Neural progenitor cell (in vitro differentiated cells): ENCODE results near the gene TFCP2.

Experiments used
- EZH2 ChIP-seq: fragments of 200-600 bp; sonication (generic); IDR thresholded peaks from 2 replicates; pipeline ENCODE4 v1.6.1; 2017; ENCODE audit warnings: antibody characterized with exemption, mild to moderate bottlenecking, moderate library complexity
- EZH2phosphoT487 ChIP-seq: fragments of 200-600 bp; sonication (generic); IDR thresholded peaks from 2 replicates; pipeline ENCODE4 v1.6.1; 2017; ENCODE audit warnings: antibody characterized with exemption
- TF ChIP-seq, protein P1 (sequence below): fragments of 200-600 bp; sonication (generic); IDR thresholded peaks from 2 replicates; pipeline ENCODE4 v1.5.1; 2017; ENCODE audit warnings: antibody characterized with exemption, mild to moderate bottlenecking

DNA sequence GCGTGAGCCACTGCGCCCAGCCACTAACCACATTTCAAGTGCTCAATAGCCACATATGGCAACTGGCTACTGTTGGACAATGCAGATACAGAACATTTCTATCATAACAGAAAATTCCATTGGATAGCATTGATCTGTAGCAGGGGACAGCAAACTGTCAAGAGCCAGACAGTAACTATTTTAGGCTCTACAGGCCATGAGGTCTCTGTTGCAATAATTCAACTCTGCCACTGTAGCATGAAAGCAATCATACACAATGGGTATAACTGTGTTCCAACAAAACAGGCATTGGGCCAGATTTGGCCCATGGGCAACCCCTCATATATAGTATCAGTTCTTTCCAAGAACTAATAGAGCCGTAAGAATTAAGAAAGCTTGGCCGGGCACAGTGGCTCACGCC is 97.5 kb downstream of the TFCP2 start:
- TF ChIP-seq, protein P1, sequence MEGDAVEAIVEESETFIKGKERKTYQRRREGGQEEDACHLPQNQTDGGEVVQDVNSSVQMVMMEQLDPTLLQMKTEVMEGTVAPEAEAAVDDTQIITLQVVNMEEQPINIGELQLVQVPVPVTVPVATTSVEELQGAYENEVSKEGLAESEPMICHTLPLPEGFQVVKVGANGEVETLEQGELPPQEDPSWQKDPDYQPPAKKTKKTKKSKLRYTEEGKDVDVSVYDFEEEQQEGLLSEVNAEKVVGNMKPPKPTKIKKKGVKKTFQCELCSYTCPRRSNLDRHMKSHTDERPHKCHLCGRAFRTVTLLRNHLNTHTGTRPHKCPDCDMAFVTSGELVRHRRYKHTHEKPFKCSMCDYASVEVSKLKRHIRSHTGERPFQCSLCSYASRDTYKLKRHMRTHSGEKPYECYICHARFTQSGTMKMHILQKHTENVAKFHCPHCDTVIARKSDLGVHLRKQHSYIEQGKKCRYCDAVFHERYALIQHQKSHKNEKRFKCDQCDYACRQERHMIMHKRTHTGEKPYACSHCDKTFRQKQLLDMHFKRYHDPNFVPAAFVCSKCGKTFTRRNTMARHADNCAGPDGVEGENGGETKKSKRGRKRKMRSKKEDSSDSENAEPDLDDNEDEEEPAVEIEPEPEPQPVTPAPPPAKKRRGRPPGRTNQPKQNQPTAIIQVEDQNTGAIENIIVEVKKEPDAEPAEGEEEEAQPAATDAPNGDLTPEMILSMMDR, result no peak
- TF ChIP-seq EZH2, result no peak
- no peak for TF ChIP-seq EZH2phosphoT487
